Stomach (tissue), 9 donors: Measurements from ENCODE around the gene TTF2. TPM values are rescaled to one million over a fixed set of nuclear protein-coding genes. Genes with fewer than 3 reads are reported as not detected.

Experiments
- DNase-seq, 2 donors: peaks; one replicate each; pipeline versions ENCODE4 v3.0.0 to v3.0.0-alpha.2; 2013 to 2019
- H3K27ac ChIP-seq, 5 donors: fragments of 200-600 bp in 4 of 5; sonication (generic) in 4 of 5; one replicate each; pipeline ENCODE4 v1.5.1; 2013 to 2019; ENCODE audit warnings: mild to moderate bottlenecking in 1 of 5, moderate library complexity in 1 of 5
- H3K27me3 ChIP-seq, 3 donors: fragments of 200-600 bp; sonication (generic); one replicate each; pipeline ENCODE4 v1.5.1; 2017 to 2019; ENCODE audit warnings: mixed run types in 1 of 3
- H3K36me3 ChIP-seq, 4 donors: fragments of 200-600 bp; sonication (generic); 1 replicate in 3 of 4; 2 replicates in 1 of 4; pipeline ENCODE4 v1.5.1; 2016 to 2019
- H3K4me1 ChIP-seq, 4 donors: fragments of 200-600 bp; sonication (generic); one replicate each; pipeline ENCODE4 v1.5.1; 2016 to 2019
- H3K4me3 ChIP-seq, 4 donors: fragments of 200-600 bp; sonication (generic) in 3 of 4; one replicate each; pipeline ENCODE4 v1.5.1; 2016 to 2019; ENCODE audit warnings: mild to moderate bottlenecking in 1 of 4
- H3K9me3 ChIP-seq, 4 donors: fragments of 200-600 bp; sonication (generic); one replicate each; pipeline ENCODE4 v1.5.1; 2016 to 2019
- EP300 ChIP-seq: sonication (generic); formaldehyde crosslinking; IDR thresholded peaks from one replicate; pipeline ENCODE4 v1.6.1; 2017; ENCODE audit warnings: antibody characterized with exemption
- POLR2A ChIP-seq, 4 donors: fragments of 450-650 bp; IDR thresholded peaks; one replicate each; pipeline ENCODE4 v1.6.1; 2016; ENCODE audit warnings: antibody characterized with exemption in 4 of 4, control low read depth in 2 of 4, mild to moderate bottlenecking in 1 of 4, moderate library complexity in 1 of 4
- POLR2AphosphoS5 ChIP-seq, 3 donors: sonication (generic); formaldehyde crosslinking; IDR thresholded peaks; one replicate each; pipeline ENCODE4 v1.6.1; 2016; ENCODE audit warnings: antibody characterized with exemption in 3 of 3
- WGBS, 5 donors: extraction: QIAGEN DNeasy Blood & Tissue Kit in 3 of 5; methylation state at CpG; one replicate each; pipeline versions ENCODE4 v1.1.5 to v1.1.7; 2013 to 2018; 5-methylcytosine and 5-hydroxymethylcytosine counted together
- intact Hi-C: fragments of 100-400 bp; cut with DNase I; formaldehyde crosslinking; loops from one replicate; pipeline ENCODE4 v1.15.1; 2023; ENCODE audit warnings: low total_unique reads
- polyA plus RNA-seq, 3 donors: library from polyadenylated mRNA; stranded (reverse); fragments of 200-250 nt; gene quantifications; one replicate each; pipeline ENCODE4 v1.2.3, GENCODE V29; 2013
- total RNA-seq, 5 donors: library from RNA; depleted of rRNA; stranded (reverse); fragments of >200 nt; gene quantifications; one replicate each; pipeline versions ENCODE4 v1.1.0 to v1.2.3, GENCODE V29; 2014 to 2016
- TF ChIP-seq, protein P1 (sequence below), 7 experiments: fragments of 450-650 bp in 4 of 7; fragments of 200-600 bp in 3 of 7; sonication (generic) in 3 of 7; IDR thresholded peaks; one replicate each; pipeline ENCODE4 v1.5.1; 2016 to 2019; ENCODE audit warnings: antibody characterized with exemption in 7 of 7, control low read depth in 2 of 7, mild to moderate bottlenecking in 1 of 7
- donor health status: healthy with polysubstance abuse.
- donor health status: Bipolar disorder and iron deficiency.
- donor health status: healthy.

Gene TTF2
- total and polyA plus RNA-seq, 8 donors, result 1.7 to 58.7 (median 10.7) TPM

DNA sequence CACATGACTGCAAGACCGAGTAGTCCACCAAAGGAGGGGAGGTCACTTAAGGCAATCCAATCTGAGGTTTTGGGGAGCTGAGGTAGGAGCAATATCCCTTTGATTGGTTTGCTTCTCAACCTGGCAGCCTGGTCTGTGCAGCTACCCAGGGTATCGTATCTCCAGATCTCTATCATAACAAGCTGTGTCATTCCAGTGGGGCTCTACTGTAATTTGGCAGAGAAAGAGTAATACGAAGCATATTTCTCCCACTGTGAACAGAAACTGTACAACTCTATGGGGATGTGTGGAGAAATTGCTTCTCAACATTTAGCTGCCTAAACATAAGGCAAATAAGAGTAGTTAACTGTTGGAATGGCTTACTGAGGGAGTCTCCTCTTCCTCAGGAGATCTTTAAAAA, 38.0 kb upstream of the TTF2 start:
- Histone ChIP-seq H3K4me3 (no peak overlapping the region), H3K4me1 (no peaks in the 10 kb centered on the region), H3K27me3 (no peaks in the 10 kb centered on the region), H3K9me3 (no peaks in the 10 kb centered on the region), H3K27ac (no peak overlapping the region), H3K36me3 (peaks cover 0 to 8% (median 0%) of the 10 kb centered on the region in 4 donors)
- WGBS, 5 donors, result 62 to 94% (median 81%) methylated on average over 3 of the region's 3 CpGs
- TF ChIP-seq, protein P1, sequence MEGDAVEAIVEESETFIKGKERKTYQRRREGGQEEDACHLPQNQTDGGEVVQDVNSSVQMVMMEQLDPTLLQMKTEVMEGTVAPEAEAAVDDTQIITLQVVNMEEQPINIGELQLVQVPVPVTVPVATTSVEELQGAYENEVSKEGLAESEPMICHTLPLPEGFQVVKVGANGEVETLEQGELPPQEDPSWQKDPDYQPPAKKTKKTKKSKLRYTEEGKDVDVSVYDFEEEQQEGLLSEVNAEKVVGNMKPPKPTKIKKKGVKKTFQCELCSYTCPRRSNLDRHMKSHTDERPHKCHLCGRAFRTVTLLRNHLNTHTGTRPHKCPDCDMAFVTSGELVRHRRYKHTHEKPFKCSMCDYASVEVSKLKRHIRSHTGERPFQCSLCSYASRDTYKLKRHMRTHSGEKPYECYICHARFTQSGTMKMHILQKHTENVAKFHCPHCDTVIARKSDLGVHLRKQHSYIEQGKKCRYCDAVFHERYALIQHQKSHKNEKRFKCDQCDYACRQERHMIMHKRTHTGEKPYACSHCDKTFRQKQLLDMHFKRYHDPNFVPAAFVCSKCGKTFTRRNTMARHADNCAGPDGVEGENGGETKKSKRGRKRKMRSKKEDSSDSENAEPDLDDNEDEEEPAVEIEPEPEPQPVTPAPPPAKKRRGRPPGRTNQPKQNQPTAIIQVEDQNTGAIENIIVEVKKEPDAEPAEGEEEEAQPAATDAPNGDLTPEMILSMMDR (IDR thresholded peaks at IDR 0.05), result no peak
- TF ChIP-seq POLR2AphosphoS5 (IDR thresholded peaks at IDR 0.05), result no peak
- intact Hi-C loops, result no loop called here
- no peak for DNase-seq

DNA sequence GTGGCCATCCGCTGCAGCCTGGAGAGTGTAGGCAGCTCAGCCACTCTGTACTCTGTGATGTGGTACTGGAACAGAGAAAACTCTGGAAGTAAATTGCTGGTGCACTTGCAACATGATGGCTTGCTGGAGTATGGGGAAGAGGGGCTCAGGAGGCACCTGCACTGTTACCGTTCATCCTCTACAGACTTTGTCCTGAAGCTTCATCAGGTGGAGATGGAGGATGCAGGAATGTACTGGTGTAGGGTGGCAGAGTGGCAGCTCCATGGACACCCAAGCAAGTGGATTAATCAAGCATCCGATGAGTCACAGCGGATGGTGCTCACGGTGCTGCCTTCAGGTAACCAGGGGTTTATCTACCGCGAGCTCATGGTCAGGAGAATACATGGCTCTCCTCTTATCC, 34.6 kb upstream of the TTF2 start:
- H3K4me3 ChIP-seq, result no peak overlapping the region
- TF ChIP-seq EP300, result no peak
- TF ChIP-seq, protein P1 (IDR thresholded peaks at IDR 0.05), result no peak
- no peak for TF ChIP-seq POLR2A (IDR thresholded peaks at IDR 0.05)
- TF ChIP-seq POLR2AphosphoS5 (IDR thresholded peaks at IDR 0.05), result no peak
- whole genome bisulfite sequencing, 5 donors, result 95 to 98% (median 96%) methylated on average over 7 of the region's 7 CpGs
- no peaks in the 10 kb centered on the region for H3K4me1 ChIP-seq
- peaks cover 0 to 8% (median 0%) of the 10 kb centered on the region in 4 donors for H3K36me3 ChIP-seq
- no peak overlapping the region for H3K27ac ChIP-seq
- intact Hi-C loops, result no loop called here
- DNase-seq, result no peak
- H3K9me3 ChIP-seq, result no peaks in the 10 kb centered on the region
- no peaks in the 10 kb centered on the region for H3K27me3 ChIP-seq

DNA sequence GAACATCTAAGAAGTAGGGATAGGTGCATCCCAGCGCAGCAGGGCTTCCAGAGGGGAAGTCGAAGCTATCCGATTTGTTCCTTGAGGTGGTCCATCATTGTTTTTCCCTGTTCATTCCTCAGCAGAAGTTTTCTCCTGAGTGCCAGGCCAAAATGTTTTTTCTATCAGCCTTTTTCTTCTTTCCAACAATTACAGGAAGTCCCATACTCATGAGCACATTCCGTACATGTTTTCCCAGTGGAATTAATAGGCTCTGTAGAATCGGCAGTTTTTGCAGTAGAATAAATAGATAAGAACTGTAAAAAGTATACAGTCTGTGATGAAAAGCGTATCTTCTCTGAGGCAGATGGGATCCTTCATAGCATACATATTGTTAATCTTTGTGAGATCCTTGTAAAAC, 33.8 kb upstream of the TTF2 start:
- intact Hi-C loops, result no loop called here
- Histone ChIP-seq H3K4me3 (no peak overlapping the region), H3K9me3 (no peaks in the 10 kb centered on the region), H3K27me3 (no peaks in the 10 kb centered on the region), H3K27ac (no peak overlapping the region), H3K36me3 (peaks cover 0 to 8% (median 0%) of the 10 kb centered on the region in 4 donors), H3K4me1 (no peaks in the 10 kb centered on the region)
- 71 to 79% (median 74%) methylated on average over 6 of the region's 6 CpGs for WGBS, 5 donors
- no peak for TF ChIP-seq POLR2AphosphoS5 (IDR thresholded peaks at IDR 0.05)
- TF ChIP-seq, protein P1 (IDR thresholded peaks at IDR 0.05), result no peak
- TF ChIP-seq POLR2A (IDR thresholded peaks at IDR 0.05), result no peak
- no peak for TF ChIP-seq EP300
- DNase-seq, result no peak

DNA sequence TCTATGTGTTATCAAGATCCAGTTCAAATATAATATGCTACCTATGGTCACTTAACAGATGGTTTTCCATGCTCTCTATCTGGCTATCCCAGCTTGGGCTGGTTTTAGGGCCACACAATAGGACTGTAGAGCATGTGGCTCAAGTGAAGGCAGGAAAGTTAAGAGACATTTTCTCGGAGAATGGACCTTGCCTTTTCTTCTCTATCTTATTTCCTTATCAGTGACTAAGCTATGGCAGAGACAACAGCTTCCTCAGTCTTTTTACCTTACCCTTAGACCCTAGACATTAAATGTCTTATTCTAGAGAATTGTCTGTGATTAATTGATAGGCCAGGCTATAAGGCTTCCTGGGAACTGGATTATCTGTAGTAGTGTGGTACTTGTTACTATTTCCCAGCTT, 30.4 kb upstream of the TTF2 start:
- 54 to 71% (median 59%) methylated on average over 1 of the region's 1 CpG for WGBS, 5 donors
- no peak overlapping the region for H3K27ac ChIP-seq
- no peaks in the 10 kb centered on the region for H3K9me3 ChIP-seq
- no peak overlapping the region for H3K4me3 ChIP-seq
- TF ChIP-seq, protein P1 (IDR thresholded peaks at IDR 0.05), result no peak
- TF ChIP-seq POLR2A (IDR thresholded peaks at IDR 0.05) (no peak), POLR2AphosphoS5 (IDR thresholded peaks at IDR 0.05) (no peak), EP300 (no peak)
- H3K27me3 ChIP-seq, result no peaks in the 10 kb centered on the region
- peaks cover 0 to 8% (median 0%) of the 10 kb centered on the region in 4 donors for H3K36me3 ChIP-seq
- intact Hi-C loops, result no loop called here
- H3K4me1 ChIP-seq, result no peaks in the 10 kb centered on the region
- DNase-seq, result no peak
